ENCODE measurements around the gene CPNE7. TPM values are rescaled to one million over a fixed set of nuclear protein-coding genes. Genes with fewer than 3 reads are reported as not detected.

The CPNE7 gene
- total and polyA plus RNA-seq, 2 of the 13 experiments (the other 11 are each of a cell fraction or from before 2014, with no cell fraction given), result 0.59 TPM; not detected in 1

GRCh38 chr16:89564476-89565255, 10.9 kb upstream of the CPNE7 start (continued):
- TF ChIP-seq CCDC6 (CRISPR knock-in tag; IDR thresholded peaks at IDR 0.05) (no peak), CERS6 (CRISPR knock-in tag; IDR thresholded peaks at IDR 0.05) (no peak), BORCS8-MEF2B (CRISPR knock-in tag; IDR thresholded peaks at IDR 0.05) (peak; percentile 4; the same call in 1 of the 2 replicates), IRF2 (CRISPR knock-in tag; IDR thresholded peaks at IDR 0.05) (0 out of 2 replicates have a peak, but pooled peaks have one; percentile 36), ZNF557 (CRISPR knock-in tag; IDR thresholded peaks at IDR 0.05) (no peak; the same call in 1 of the 2 replicates), GPBP1L1 (CRISPR knock-in tag; IDR thresholded peaks at IDR 0.05) (no peak), KMT2B (CRISPR knock-in tag; IDR thresholded peaks at IDR 0.05) (0 out of 2 replicates have a peak, but pooled peaks have one; percentile 5), SPEN (CRISPR knock-in tag; IDR thresholded peaks at IDR 0.05; ENCODE audit: low read depth) (no peak; the same call in 1 of the 2 replicates), ZNF333 (CRISPR knock-in tag; IDR thresholded peaks at IDR 0.05; ENCODE audit: borderline replicate concordance) (peak; percentile 77), ZNF317 (CRISPR knock-in tag; IDR thresholded peaks at IDR 0.05) (0 out of 2 replicates have a peak, but pooled peaks have one; percentile 57), ZNF776 (CRISPR knock-in tag; IDR thresholded peaks at IDR 0.05) (peak; percentile 77), ZNF496 (CRISPR knock-in tag; IDR thresholded peaks at IDR 0.05; ENCODE audit: insufficient replicate concordance) (no peak), ZC3H4 (CRISPR knock-in tag; IDR thresholded peaks at IDR 0.05; ENCODE audit: borderline replicate concordance) (0 out of 2 replicates have a peak, but pooled peaks have one; percentile 10), NR1H2 (CRISPR knock-in tag; IDR thresholded peaks at IDR 0.05; ENCODE audit: borderline replicate concordance, low read depth) (0 out of 2 replicates have a peak, but pooled peaks have one; percentile 47), ONECUT2 (CRISPR knock-in tag; IDR thresholded peaks at IDR 0.05) (peak; percentile 33; the same call in 1 of the 2 replicates), ZNF570 (CRISPR knock-in tag; IDR thresholded peaks at IDR 0.05; ENCODE audit: borderline replicate concordance) (0 out of 2 replicates have a peak, but pooled peaks have one; percentile 42), HOXA3 (CRISPR knock-in tag; IDR thresholded peaks at IDR 0.05) (0 out of 2 replicates have a peak, but pooled peaks have one; percentile 13)
- TF ChIP-seq, protein P1, sequence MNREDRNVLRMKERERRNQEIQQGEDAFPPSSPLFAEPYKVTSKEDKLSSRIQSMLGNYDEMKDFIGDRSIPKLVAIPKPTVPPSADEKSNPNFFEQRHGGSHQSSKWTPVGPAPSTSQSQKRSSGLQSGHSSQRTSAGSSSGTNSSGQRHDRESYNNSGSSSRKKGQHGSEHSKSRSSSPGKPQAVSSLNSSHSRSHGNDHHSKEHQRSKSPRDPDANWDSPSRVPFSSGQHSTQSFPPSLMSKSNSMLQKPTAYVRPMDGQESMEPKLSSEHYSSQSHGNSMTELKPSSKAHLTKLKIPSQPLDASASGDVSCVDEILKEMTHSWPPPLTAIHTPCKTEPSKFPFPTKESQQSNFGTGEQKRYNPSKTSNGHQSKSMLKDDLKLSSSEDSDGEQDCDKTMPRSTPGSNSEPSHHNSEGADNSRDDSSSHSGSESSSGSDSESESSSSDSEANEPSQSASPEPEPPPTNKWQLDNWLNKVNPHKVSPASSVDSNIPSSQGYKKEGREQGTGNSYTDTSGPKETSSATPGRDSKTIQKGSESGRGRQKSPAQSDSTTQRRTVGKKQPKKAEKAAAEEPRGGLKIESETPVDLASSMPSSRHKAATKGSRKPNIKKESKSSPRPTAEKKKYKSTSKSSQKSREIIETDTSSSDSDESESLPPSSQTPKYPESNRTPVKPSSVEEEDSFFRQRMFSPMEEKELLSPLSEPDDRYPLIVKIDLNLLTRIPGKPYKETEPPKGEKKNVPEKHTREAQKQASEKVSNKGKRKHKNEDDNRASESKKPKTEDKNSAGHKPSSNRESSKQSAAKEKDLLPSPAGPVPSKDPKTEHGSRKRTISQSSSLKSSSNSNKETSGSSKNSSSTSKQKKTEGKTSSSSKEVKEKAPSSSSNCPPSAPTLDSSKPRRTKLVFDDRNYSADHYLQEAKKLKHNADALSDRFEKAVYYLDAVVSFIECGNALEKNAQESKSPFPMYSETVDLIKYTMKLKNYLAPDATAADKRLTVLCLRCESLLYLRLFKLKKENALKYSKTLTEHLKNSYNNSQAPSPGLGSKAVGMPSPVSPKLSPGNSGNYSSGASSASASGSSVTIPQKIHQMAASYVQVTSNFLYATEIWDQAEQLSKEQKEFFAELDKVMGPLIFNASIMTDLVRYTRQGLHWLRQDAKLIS (CRISPR knock-in tag; IDR thresholded peaks at IDR 0.05), result 0 out of 2 replicates have a peak, but pooled peaks have one; percentile 5
- TF ChIP-seq, protein P2, sequence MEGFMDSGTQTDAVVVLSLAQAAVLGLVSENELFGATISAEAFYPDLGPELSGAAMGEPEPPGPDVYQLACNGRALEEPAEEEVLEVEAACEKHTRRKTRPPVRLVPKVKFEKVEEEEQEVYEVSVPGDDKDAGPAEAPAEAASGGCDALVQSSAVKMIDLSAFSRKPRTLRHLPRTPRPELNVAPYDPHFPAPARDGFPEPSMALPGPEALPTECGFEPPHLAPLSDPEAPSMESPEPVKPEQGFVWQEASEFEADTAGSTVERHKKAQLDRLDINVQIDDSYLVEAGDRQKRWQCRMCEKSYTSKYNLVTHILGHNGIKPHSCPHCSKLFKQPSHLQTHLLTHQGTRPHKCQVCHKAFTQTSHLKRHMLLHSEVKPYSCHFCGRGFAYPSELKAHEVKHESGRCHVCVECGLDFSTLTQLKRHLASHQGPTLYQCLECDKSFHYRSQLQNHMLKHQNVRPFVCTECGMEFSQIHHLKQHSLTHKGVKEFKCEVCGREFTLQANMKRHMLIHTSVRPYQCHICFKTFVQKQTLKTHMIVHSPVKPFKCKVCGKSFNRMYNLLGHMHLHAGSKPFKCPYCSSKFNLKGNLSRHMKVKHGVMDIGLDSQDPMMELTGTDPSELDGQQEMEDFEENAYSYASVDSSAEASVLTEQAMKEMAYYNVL (CRISPR knock-in tag; IDR thresholded peaks at IDR 0.05; ENCODE audit: borderline replicate concordance), result peak; percentile 32; the same call in 1 of the 2 replicates
- TF ChIP-seq, protein P3, sequence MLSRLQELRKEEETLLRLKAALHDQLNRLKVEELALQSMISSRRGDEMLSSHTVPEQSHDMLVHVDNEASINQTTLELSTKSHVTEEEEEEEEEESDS (CRISPR knock-in tag; IDR thresholded peaks at IDR 0.05; ENCODE audit: borderline replicate concordance), result 0 out of 2 replicates have a peak, but pooled peaks have one; percentile 53

All from HepG2 (cell line).